Panc1 (cell line): ENCODE measurements around the gene RBMS3.

Experiments
- CTCF ChIP-seq: fragments of 450-650 bp; IDR thresholded peaks from 2 replicates; pipeline ENCODE4 v1.5.1; 2017; ENCODE audit warnings: mild to moderate bottlenecking
- POLR2AphosphoS5 ChIP-seq: IDR thresholded peaks from 2 replicates; pipeline ENCODE4 v1.6.1; 2012; ENCODE audit warnings: mild to moderate bottlenecking, low read depth, low read length, moderate library complexity
- REST ChIP-seq, 2 experiments: IDR thresholded peaks; 2 replicates each; pipeline ENCODE4 v1.6.1; 2011 to 2012; ENCODE audit warnings: low read depth in 2 of 2, control low read depth in 1 of 2, low read length in 1 of 2, mild to moderate bottlenecking in 1 of 2, moderate library complexity in 1 of 2; ENCODE audit not compliant: insufficient read depth in 1 of 2

- TF ChIP-seq CTCF (no peak), REST (IDR thresholded peaks at IDR 0.05; ENCODE audit: insufficient read depth in 1 of 2, low read depth in 2 of 2, low read length in 1 of 2) (no peak), POLR2AphosphoS5 (no peak)
These were observed 149.7 kb downstream of the RBMS3 start for GRCh38 chr3:29430558-29430971.
